GM23338 (cell line): ENCODE data around the gene MGLL. TPM values are rescaled to one million over a fixed set of nuclear protein-coding genes. Genes with fewer than 3 reads are reported as not detected.

ENCODE experiments used
- ATAC-seq: fragments of 200-7000 bp; cut with Tn5 transposase; 3 replicates; pipeline ENCODE4 v1.9.1; 2020
- DNase-seq: peaks from one replicate; pipeline ENCODE4 v3.0.0-alpha.2; 2015; ENCODE audit warnings: low spot score
- H2AFZ ChIP-seq: fragments of 200-600 bp; sonication (generic); 2 replicates; pipeline ENCODE4 v1.8.0; 2016; ENCODE audit warnings: antibody characterized with exemption, mild to moderate bottlenecking, moderate library complexity
- H3F3A ChIP-seq: fragments of 200-600 bp; sonication (generic); replicated peaks from 2 replicates; pipeline ENCODE4 v1.8.0; 2017; ENCODE audit warnings: antibody characterized with exemption, mixed run types, low read depth
- H3K27ac ChIP-seq: fragments of 200-600 bp; sonication (generic); 2 replicates; pipeline ENCODE4 v1.6.1; 2016; ENCODE audit warnings: low read depth
- H3K27me3 ChIP-seq: fragments of 200-600 bp; sonication (generic); 2 replicates; pipeline ENCODE4 v1.8.0; 2016; ENCODE audit warnings: mild to moderate bottlenecking, mixed run types, moderate library complexity; ENCODE audit not compliant: insufficient read depth
- H3K36me3 ChIP-seq: fragments of 200-600 bp; sonication (generic); 2 replicates; pipeline ENCODE4 v1.8.0; 2016; ENCODE audit warnings: mild to moderate bottlenecking; ENCODE audit not compliant: insufficient read depth
- H3K4me1 ChIP-seq: fragments of 200-600 bp; sonication (generic); 2 replicates; pipeline ENCODE4 v1.8.0; 2016; ENCODE audit warnings: mild to moderate bottlenecking, moderate library complexity; ENCODE audit not compliant: insufficient read depth
- H3K4me2 ChIP-seq: fragments of 200-600 bp; sonication (generic); 2 replicates; pipeline ENCODE4 v1.7.1; 2017; ENCODE audit warnings: mixed run types
- H3K4me3 ChIP-seq: fragments of 200-600 bp; sonication (generic); 2 replicates; pipeline ENCODE4 v1.6.1; 2016; ENCODE audit warnings: mixed run types
- H3K79me2 ChIP-seq: fragments of 200-600 bp; sonication (generic); replicated peaks from 2 replicates; pipeline ENCODE4 v1.8.0; 2017; ENCODE audit warnings: mild to moderate bottlenecking; ENCODE audit not compliant: insufficient read depth
- H3K9me2 ChIP-seq: fragments of 200-600 bp; sonication (generic); 2 replicates; pipeline ENCODE4 v1.8.0; 2017; ENCODE audit not compliant: insufficient read depth
- H4K20me1 ChIP-seq: fragments of 200-600 bp; sonication (generic); replicated peaks from 2 replicates; pipeline ENCODE4 v1.8.0; 2017; ENCODE audit warnings: mild to moderate bottlenecking; ENCODE audit not compliant: insufficient read depth
- H3K27ac Mint-ChIP-seq: 2 replicates; pipeline ENCODE4 v1.8.0; 2020; ENCODE audit warnings: inconsistent platforms, mild to moderate bottlenecking, moderate library complexity, mixed read lengths
- H3K27me3 Mint-ChIP-seq: 3 replicates; pipeline ENCODE4 v1.8.0; 2022; ENCODE audit warnings: low read depth, mild to moderate bottlenecking, moderate library complexity, mixed read lengths, inconsistent platforms; ENCODE audit not compliant: insufficient read depth, poor library complexity
- H3K36me3 Mint-ChIP-seq: 3 replicates; pipeline ENCODE4 v1.8.0; 2021; ENCODE audit warnings: low read depth, mild to moderate bottlenecking, inconsistent platforms, moderate library complexity, mixed read lengths
- H3K4me1 Mint-ChIP-seq: 3 replicates; pipeline ENCODE4 v1.8.0; 2020; ENCODE audit warnings: mild to moderate bottlenecking, inconsistent platforms, mixed read lengths
- H3K4me3 Mint-ChIP-seq: 3 replicates; pipeline ENCODE4 v1.8.0; 2021; ENCODE audit warnings: moderate library complexity, mild to moderate bottlenecking, inconsistent platforms, mixed read lengths
- H3K9me3 Mint-ChIP-seq: 3 replicates; pipeline ENCODE4 v1.8.0; 2020; ENCODE audit warnings: moderate library complexity, mild to moderate bottlenecking, inconsistent platforms, mixed read lengths
- CREB1 ChIP-seq: fragments of 250-450 bp; sonication (Bioruptor Pico); IDR thresholded peaks from 2 replicates; pipeline ENCODE4 v1.5.0; 2020; ENCODE audit warnings: low read depth, mild to moderate bottlenecking, moderate library complexity
- EZH2 ChIP-seq: fragments of 200-600 bp; sonication (generic); IDR thresholded peaks from one replicate; pipeline ENCODE4 v1.8.0; 2017; ENCODE audit warnings: antibody characterized with exemption, mild to moderate bottlenecking, low read depth; ENCODE audit not compliant: unreplicated experiment
- EZH2phosphoT487 ChIP-seq: fragments of 200-600 bp; sonication (generic); IDR thresholded peaks from one replicate; pipeline ENCODE4 v1.8.1; 2018; ENCODE audit warnings: antibody characterized with exemption; ENCODE audit not compliant: unreplicated experiment
- NANOG ChIP-seq: IDR thresholded peaks from 2 replicates; pipeline ENCODE4 v1.6.1; 2016; ENCODE audit warnings: antibody characterized with exemption, borderline replicate concordance
- STAT1 ChIP-seq: IDR thresholded peaks from one replicate; pipeline ENCODE4 v1.6.1; 2016; ENCODE audit warnings: antibody characterized with exemption; ENCODE audit not compliant: unreplicated experiment
- ZNF114 ChIP-seq: fragments of 250-450 bp; sonication (Bioruptor Pico); IDR thresholded peaks from 2 replicates; pipeline ENCODE4 v1.5.0; 2020; ENCODE audit warnings: mild to moderate bottlenecking, moderate library complexity
- ZNF331 ChIP-seq: fragments of 250-450 bp; sonication (Bioruptor Pico); IDR thresholded peaks from 2 replicates; pipeline ENCODE4 v1.5.0; 2020; ENCODE audit warnings: low read depth, mild to moderate bottlenecking, moderate library complexity
- polyA plus RNA-seq: library from polyadenylated mRNA; unstranded; fragments of >200 nt; fragmentation: Nextera tagmentation; extraction: Ambion mirVana; gene quantifications from 2 replicates; pipeline ENCODE4 v1.2.1, GENCODE V29; 2016
- total RNA-seq: library from RNA; depleted of rRNA; stranded (reverse); fragments of >200 nt; shearing (Covaris generic); gene quantifications from 2 replicates; pipeline ENCODE4 v1.2.3, GENCODE V29; 2014
- TF ChIP-seq, protein P1 (sequence below), 2 experiments: fragments of 200-600 bp in 1 of 2; sonication (generic) in 1 of 2; conservative IDR thresholded peaks; 2 replicates each; pipeline versions ENCODE4 v1.5.1 to v1.6.1; 2016 to 2017; ENCODE audit warnings: antibody characterized with exemption in 2 of 2, low read depth in 2 of 2, mild to moderate bottlenecking in 2 of 2, moderate library complexity in 1 of 2
- TF ChIP-seq, protein P2 (sequence below): IDR thresholded peaks from one replicate; pipeline ENCODE4 v1.6.1; 2018; ENCODE audit warnings: antibody characterized with exemption; ENCODE audit not compliant: unreplicated experiment
- TF ChIP-seq, protein P3 (sequence below): fragments of 250-450 bp; sonication (Bioruptor Pico); IDR thresholded peaks from 2 replicates; pipeline ENCODE4 v1.5.0; 2020; ENCODE audit warnings: mild to moderate bottlenecking, moderate library complexity
- TF ChIP-seq, protein P4 (sequence below): IDR thresholded peaks from 2 replicates; pipeline ENCODE4 v1.6.1; 2016; ENCODE audit warnings: antibody characterized with exemption

Gene MGLL
- total and polyA plus RNA-seq, 2 experiments from 2014 or later = 0.71 to 0.83 TPM

DNA sequence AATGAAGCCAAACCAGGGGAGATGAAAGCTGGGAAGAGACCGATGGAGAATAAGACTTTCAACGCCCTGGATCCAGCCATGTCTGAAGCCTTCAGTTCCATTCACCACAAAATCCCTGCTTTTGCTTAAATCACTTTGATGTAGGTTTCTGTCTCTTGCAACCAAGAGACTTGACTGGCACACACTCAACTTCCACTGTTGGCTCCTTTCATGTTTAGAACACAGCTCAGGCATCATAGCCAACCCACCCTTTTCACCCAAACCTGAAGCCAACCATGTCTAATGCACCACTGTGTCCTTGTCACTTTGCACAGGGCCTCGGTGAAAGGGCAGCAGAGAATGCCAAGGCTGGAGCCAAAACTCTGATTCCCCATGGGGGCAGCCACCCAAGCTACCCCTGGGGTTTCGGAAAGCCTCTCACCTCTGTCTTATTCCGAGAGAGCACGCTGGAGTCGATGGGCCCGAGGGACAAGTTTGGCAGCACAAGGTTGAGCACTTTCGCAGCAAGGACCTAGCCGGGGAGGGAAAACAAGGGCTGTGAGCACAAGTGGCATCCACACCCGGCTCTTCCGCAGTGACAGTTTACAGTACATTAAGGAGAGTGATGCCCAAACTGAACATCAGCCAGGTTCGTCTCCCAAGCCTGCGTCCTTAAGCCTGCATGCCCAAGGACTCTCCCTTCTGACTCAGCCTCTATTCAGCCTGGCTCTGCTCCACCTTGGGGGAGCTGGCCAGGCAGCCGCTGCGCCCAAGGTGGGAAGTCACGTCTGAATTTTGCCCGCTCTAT, 112.0 kb downstream of the MGLL start:
- H3K27me3 ChIP-seq = no peaks in the 10 kb centered on the region
- DNase-seq = no peak
- peaks cover 35% of the 10 kb centered on the region for H3K4me1 Mint-ChIP-seq
- H3K27ac ChIP-seq = no peak overlapping the region
- H3K4me1 ChIP-seq = peaks cover 9% of the 10 kb centered on the region
- no peaks in the 10 kb centered on the region for H3K9me3 Mint-ChIP-seq
- TF ChIP-seq STAT1 (no peak), NANOG (no peak), ZNF114 (CRISPR knock-in tag) (no peak), CREB1 (CRISPR knock-in tag) (no peak), EZH2phosphoT487 (no peak), EZH2 (no peak), ZNF331 (CRISPR knock-in tag) (no peak)
- TF ChIP-seq, protein P1, sequence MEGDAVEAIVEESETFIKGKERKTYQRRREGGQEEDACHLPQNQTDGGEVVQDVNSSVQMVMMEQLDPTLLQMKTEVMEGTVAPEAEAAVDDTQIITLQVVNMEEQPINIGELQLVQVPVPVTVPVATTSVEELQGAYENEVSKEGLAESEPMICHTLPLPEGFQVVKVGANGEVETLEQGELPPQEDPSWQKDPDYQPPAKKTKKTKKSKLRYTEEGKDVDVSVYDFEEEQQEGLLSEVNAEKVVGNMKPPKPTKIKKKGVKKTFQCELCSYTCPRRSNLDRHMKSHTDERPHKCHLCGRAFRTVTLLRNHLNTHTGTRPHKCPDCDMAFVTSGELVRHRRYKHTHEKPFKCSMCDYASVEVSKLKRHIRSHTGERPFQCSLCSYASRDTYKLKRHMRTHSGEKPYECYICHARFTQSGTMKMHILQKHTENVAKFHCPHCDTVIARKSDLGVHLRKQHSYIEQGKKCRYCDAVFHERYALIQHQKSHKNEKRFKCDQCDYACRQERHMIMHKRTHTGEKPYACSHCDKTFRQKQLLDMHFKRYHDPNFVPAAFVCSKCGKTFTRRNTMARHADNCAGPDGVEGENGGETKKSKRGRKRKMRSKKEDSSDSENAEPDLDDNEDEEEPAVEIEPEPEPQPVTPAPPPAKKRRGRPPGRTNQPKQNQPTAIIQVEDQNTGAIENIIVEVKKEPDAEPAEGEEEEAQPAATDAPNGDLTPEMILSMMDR (conservative IDR thresholded peaks at IDR 0.05; ENCODE audit: low read depth in 2 of 2) = no peak
- TF ChIP-seq, protein P2, sequence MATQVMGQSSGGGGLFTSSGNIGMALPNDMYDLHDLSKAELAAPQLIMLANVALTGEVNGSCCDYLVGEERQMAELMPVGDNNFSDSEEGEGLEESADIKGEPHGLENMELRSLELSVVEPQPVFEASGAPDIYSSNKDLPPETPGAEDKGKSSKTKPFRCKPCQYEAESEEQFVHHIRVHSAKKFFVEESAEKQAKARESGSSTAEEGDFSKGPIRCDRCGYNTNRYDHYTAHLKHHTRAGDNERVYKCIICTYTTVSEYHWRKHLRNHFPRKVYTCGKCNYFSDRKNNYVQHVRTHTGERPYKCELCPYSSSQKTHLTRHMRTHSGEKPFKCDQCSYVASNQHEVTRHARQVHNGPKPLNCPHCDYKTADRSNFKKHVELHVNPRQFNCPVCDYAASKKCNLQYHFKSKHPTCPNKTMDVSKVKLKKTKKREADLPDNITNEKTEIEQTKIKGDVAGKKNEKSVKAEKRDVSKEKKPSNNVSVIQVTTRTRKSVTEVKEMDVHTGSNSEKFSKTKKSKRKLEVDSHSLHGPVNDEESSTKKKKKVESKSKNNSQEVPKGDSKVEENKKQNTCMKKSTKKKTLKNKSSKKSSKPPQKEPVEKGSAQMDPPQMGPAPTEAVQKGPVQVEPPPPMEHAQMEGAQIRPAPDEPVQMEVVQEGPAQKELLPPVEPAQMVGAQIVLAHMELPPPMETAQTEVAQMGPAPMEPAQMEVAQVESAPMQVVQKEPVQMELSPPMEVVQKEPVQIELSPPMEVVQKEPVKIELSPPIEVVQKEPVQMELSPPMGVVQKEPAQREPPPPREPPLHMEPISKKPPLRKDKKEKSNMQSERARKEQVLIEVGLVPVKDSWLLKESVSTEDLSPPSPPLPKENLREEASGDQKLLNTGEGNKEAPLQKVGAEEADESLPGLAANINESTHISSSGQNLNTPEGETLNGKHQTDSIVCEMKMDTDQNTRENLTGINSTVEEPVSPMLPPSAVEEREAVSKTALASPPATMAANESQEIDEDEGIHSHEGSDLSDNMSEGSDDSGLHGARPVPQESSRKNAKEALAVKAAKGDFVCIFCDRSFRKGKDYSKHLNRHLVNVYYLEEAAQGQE = no peak
- TF ChIP-seq, protein P3, sequence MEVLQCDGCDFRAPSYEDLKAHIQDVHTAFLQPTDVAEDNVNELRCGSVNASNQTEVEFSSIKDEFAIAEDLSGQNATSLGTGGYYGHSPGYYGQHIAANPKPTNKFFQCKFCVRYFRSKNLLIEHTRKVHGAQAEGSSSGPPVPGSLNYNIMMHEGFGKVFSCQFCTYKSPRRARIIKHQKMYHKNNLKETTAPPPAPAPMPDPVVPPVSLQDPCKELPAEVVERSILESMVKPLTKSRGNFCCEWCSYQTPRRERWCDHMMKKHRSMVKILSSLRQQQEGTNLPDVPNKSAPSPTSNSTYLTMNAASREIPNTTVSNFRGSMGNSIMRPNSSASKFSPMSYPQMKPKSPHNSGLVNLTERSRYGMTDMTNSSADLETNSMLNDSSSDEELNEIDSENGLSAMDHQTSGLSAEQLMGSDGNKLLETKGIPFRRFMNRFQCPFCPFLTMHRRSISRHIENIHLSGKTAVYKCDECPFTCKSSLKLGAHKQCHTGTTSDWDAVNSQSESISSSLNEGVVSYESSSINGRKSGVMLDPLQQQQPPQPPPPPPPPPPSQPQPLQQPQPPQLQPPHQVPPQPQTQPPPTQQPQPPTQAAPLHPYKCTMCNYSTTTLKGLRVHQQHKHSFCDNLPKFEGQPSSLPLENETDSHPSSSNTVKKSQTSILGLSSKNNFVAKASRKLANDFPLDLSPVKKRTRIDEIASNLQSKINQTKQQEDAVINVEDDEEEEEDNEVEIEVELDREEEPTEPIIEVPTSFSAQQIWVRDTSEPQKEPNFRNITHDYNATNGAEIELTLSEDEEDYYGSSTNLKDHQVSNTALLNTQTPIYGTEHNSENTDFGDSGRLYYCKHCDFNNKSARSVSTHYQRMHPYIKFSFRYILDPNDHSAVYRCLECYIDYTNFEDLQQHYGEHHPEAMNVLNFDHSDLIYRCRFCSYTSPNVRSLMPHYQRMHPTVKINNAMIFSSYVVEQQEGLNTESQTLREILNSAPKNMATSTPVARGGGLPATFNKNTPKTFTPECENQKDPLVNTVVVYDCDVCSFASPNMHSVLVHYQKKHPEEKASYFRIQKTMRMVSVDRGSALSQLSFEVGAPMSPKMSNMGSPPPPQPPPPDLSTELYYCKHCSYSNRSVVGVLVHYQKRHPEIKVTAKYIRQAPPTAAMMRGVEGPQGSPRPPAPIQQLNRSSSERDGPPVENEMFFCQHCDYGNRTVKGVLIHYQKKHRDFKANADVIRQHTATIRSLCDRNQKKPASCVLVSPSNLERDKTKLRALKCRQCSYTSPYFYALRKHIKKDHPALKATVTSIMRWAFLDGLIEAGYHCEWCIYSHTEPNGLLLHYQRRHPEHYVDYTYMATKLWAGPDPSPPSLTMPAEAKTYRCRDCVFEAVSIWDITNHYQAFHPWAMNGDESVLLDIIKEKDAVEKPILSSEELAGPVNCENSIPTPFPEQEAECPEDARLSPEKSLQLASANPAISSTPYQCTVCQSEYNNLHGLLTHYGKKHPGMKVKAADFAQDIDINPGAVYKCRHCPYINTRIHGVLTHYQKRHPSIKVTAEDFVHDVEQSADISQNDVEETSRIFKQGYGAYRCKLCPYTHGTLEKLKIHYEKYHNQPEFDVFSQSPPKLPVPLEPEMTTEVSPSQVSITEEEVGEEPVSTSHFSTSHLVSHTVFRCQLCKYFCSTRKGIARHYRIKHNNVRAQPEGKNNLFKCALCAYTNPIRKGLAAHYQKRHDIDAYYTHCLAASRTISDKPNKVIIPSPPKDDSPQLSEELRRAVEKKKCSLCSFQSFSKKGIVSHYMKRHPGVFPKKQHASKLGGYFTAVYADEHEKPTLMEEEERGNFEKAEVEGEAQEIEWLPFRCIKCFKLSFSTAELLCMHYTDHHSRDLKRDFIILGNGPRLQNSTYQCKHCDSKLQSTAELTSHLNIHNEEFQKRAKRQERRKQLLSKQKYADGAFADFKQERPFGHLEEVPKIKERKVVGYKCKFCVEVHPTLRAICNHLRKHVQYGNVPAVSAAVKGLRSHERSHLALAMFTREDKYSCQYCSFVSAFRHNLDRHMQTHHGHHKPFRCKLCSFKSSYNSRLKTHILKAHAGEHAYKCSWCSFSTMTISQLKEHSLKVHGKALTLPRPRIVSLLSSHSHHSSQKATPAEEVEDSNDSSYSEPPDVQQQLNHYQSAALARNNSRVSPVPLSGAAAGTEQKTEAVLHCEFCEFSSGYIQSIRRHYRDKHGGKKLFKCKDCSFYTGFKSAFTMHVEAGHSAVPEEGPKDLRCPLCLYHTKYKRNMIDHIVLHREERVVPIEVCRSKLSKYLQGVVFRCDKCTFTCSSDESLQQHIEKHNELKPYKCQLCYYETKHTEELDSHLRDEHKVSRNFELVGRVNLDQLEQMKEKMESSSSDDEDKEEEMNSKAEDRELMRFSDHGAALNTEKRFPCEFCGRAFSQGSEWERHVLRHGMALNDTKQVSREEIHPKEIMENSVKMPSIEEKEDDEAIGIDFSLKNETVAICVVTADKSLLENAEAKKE (CRISPR knock-in tag) = no peak
- TF ChIP-seq, protein P4, sequence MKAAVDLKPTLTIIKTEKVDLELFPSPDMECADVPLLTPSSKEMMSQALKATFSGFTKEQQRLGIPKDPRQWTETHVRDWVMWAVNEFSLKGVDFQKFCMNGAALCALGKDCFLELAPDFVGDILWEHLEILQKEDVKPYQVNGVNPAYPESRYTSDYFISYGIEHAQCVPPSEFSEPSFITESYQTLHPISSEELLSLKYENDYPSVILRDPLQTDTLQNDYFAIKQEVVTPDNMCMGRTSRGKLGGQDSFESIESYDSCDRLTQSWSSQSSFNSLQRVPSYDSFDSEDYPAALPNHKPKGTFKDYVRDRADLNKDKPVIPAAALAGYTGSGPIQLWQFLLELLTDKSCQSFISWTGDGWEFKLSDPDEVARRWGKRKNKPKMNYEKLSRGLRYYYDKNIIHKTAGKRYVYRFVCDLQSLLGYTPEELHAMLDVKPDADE = no peak
- no peak overlapping the region for H2AFZ ChIP-seq
- no peaks in the 10 kb centered on the region for H3K36me3 Mint-ChIP-seq
- H3K27me3 Mint-ChIP-seq = peaks cover 11% of the 10 kb centered on the region
- no peaks in the 10 kb centered on the region for H3K36me3 ChIP-seq
- H4K20me1 ChIP-seq = no peaks in the 10 kb centered on the region
- H3K4me3 ChIP-seq = no peak overlapping the region
- H3K4me3 Mint-ChIP-seq = no peak overlapping the region
- H3K9me2 ChIP-seq = no peaks in the 10 kb centered on the region
- no peak overlapping the region for H3K4me2 ChIP-seq
- no peaks in the 10 kb centered on the region for H3F3A ChIP-seq
- H3K79me2 ChIP-seq = no peaks in the 10 kb centered on the region
- H3K27ac Mint-ChIP-seq = no peak overlapping the region
- no peak for ATAC-seq
